GM19328 (cell line): ENCODE results near the gene KNOP1.
"Not testable (repeated sequence)": the region's sequence is repeated elsewhere in the genome, so short reads cannot be mapped to it uniquely, and the experiment has no call there.

Experiments
- ATAC-seq: cut with Tn5 transposase; IDR thresholded peaks from one replicate; pipeline ENCODE4 v1.9.1; 2021; ENCODE audit warnings: mild to moderate bottlenecking, moderate library complexity; ENCODE audit not compliant: unreplicated experiment

Gene KNOP1

DNA sequence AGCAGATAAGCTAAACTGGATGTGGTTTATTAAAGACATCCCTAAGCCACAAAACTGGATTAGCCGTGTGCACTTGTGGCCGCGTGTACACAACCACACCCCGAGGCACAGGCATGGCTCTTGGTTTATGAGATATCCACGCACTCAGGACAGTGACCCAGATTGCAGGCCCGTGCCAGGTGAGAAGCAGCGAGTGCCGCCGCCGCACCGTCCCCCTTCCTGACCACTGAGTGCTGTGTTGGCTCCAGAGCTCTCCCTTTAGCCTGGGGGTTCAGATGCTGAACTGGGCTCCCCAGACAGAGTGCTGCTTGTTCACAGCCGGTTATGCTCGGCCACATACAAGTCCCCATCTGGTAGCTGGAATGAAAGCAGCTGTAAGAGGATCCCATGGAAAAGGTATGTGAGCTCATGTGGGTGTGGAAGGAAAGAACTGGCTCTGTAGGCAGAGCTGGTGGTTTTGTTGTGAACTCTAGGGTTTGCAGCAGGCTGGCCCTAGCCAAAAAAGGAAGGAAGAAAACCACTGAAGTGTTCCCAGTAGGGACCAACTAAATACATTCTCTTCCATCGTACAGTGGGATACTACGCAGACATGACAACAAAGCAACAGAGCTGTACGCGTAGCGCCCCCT lies 29.5 kb downstream of the KNOP1 start:
- ATAC-seq: no peak

- ATAC-seq: no peak
Measured at GRCh38 chr16:19687279-19687678, 30.7 kb downstream of the KNOP1 start.

DNA sequence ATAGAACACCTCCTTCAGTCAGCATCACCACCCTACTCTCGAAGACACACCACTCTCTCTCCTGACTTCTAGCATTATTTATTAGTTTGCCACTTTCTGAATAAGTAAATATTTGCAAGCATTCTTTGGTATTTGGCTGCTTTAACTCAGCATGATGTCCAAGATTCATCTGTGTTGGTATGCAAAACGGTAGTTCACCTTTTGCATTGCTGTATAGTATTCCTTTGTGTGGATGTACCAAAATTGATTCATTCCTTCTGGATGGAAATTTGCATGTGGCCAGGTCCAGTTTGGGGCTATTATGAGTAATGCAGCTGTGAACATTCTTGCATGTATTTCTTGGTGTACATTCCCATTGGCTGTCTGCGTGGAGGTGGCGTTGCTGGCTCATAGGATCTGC lies 32.9 kb downstream of the KNOP1 start:
- ATAC-seq: no peak

DNA sequence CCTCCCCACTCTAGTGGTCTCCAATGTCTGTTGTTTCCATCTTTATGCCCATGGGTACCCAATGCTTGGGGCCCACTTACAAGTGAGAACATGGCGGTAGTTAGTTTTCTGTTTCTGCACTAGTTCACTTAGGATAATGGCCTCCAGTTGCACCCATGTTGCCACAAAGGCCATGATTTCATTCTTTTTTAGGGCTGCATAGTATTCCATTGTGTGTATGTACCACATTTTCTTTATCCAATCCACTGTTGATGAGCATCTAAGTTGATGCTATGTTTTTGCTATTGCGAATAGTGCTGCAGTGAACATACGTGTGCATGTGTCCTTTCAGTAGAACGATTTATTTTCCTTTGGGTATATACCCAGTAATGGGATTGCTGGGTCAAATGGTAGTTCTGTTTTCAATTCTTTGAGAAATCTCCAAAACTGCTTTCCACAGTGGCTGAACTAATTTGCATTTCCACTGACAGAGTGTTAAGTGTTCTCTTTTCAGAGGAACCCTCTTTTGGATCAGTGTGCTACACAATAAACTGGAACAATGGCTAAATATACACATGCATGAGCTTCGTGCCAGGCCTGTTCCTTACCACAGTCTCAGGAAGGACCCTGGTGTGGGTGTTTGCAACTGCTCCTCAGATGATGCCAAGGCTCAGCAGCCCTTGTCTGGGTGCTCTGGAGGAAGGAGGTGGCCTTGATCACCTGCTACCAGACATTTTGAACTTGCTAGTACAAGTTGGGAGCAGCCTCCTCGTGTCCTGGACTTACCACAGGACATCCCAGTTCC lies 34.4 kb downstream of the KNOP1 start:
- no peak for ATAC-seq

GRCh38 chr16:19681637-19682036 lies 36.4 kb downstream of the KNOP1 start:
- no peak for ATAC-seq

DNA sequence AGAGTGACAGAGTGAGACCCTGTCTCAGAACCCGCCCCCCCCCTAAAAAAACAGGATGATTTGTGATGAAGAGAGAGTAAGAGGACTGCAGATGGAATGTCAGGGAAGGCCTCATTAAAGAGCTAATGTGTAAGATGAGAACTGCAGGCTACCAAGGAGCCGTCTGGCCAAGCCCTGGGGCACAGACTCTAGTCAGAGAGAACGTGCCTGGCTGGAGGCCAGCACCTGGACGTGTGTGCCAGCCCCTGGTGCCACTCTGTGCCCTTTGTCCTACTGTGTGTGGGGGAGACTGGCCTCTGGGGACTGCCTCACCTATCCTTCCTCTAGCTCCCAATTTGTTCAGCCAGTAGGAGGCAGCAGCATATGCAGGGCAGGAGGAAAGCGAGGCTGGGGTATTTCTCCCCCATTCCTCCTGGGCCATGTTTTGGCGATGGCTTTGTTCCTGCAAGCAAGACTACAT lies 37.1 kb downstream of the KNOP1 start:
- ATAC-seq: no peak

DNA sequence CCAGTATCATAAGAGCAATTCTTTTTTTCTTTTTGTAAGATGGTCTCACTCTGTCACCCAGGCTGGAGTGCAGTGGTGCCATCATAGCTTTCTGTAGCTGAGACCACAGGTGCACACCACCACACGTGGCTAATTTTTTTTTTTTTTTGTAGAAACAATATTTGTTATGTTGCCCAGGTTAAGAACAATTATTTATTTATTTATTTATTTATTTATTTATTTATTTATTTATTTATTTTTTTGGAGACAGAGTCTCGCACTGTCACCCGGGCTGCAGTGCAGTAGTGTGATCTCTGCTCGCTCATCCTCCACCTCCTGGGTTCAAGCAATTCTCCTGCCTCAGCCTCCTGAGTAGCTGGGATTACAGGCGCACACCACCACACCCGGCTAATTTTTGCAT lies 38.7 kb downstream of the KNOP1 start:
- not testable (repeated sequence) for ATAC-seq

DNA sequence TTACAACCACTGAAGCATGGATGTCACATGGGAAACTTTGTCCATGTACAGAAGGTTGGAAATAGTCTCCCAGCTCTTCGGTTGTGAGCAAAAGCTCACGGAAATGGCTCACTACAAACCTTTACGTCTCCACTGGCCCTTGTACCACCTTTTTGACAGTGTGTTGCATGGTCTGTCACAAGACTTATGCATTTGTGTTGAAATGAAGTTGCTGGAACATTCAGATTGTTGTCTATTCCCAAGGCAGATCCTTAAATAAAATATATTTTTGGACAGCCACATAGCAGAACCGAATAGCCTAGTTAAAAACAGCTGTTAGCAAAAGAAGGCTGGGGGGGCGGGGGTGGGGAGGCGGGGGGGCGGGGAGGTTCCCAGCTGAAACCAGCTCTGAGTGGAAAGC lies 39.2 kb downstream of the KNOP1 start:
- ATAC-seq: no peak

DNA sequence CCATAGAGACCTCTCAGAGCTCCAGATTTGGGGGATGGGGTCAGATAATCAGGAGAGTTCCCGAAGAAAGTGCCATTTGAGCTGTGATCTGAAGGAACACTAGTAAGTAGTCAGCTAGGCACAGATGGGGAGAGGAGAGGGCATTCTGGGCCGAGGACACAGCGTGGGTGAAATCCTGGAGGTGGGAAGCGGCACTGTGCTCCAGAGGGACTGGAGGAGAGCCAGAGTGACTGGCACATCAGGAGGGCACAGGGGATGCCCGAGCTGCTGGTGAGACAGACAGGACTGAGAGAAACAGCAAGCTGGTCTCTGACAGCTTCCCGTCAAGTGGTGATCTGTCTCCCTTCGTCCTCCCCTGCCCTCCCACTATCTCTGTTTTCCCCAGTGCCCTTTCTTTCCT lies 40.6 kb downstream of the KNOP1 start:
- no peak for ATAC-seq

GRCh38 chr16:19674485-19674884 lies 43.5 kb downstream of the KNOP1 start:
- ATAC-seq: no peak

DNA sequence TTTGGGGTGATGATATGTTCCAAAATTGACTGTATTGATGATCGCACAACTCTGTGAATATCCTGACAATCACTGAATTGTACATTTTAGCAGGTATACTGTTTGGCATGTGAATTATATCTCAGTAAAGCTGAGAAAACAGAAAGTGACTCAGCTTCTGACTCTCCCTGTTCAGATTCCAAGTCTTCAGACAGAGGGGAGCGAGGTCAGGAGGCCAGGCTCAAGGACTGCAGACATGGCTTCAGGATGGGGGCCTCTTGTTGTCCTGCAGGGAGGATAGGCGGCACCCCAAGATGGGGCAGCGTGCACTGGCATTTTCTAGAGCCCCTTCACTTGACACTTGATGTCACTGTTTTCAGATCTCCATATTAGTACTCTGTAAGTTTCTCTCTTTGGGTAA lies 45.6 kb downstream of the KNOP1 start:
- ATAC-seq: no peak

GRCh38 chr16:19666477-19666876 lies 51.5 kb downstream of the KNOP1 start:
- ATAC-seq: no peak

DNA sequence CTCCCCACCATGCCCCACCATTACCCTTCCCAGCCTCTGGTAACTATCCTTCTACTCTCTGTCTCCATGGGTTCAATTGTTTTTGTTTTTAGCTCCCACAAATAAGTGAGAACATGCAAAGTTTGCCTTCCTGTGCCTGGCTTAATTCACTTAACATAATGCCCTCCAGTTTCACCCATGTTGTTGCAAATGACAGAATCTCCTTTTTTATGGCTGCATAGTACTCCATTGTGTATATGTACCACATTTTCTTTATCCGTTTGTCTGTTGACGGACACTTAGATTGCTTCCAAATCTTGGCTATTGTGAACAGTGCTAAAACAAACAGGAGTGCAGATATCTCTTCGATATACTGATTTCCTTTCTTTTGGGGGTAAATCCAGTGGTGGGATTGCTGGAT lies 52.7 kb downstream of the KNOP1 start:
- ATAC-seq: not testable (repeated sequence)

GRCh38 chr16:19664166-19664565 lies 53.9 kb downstream of the KNOP1 start:
- ATAC-seq: no peak

DNA sequence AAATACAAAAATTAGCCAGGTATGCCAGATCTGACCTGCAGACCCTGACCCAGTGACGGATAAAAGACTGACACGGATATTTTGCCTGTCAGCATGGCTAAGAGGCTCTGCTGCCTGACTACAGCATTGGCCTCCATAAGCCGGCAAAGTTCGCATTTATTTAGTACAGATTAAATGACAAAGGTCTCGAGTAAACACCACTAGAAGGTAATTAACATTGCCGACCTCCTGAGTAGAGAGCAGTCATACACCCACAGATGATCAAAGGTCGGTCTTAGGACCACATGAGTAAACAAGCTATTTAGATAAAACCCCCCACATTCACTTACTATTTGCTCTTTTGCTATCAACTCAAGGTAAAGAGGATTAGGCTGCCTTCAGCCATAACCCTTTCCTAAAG lies 55.7 kb downstream of the KNOP1 start:
- no peak for ATAC-seq

DNA sequence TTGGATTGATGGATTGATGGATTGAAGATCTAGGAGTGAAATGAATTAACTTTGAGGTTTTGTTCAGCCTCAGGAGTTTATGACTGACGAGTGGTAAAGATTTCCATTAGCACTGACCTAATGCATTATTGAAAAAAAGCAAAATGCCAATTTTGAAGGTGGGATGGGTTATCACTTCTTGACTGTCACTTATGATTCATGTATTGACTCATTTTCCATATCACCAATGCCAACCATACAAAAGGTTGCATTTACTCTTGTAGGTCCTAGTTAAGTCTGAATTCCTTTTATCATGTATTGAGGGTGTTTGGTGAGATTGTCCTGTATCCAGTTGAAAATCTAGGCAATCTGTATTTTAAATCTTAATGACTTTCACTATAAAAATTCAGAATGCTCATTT lies 57.6 kb downstream of the KNOP1 start:
- ATAC-seq: no peak

DNA sequence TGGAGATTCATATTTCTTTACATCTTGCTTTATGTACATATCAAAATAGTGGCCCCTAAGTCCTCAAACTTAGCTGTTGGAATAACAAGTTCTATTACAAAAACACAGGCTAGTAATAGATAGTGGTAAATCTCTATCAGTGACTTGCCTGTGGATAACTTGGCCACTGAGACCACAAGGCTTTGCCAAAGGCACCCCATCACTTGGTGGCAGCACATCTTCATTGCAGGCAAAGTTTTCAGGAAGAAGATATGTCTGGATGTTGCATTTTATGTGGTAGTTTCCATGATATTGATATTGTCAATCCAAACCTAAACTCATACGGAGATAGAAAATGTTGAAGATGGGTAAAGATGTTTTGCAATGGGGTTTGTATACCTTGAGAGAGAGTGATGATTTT lies 58.5 kb downstream of the KNOP1 start:
- ATAC-seq: no peak

DNA sequence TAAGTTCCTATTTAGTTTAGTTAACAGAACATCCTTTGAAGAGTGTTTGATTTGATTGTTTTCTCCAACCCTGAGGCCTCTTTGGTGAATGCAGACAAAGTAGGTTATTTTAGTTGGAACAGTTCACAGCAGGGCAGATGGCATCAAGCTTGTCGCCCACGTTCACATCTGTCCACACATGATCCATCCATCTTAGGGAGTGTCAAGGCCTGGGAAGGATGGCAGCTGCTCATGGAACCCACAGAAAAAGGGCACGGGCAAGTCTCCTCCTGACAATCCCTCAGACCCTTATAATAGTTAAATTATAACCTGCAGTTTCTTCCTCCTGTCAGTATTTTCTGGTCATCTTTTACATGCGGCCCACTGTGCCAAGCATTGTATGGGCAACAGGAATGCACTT lies 60.2 kb downstream of the KNOP1 start:
- ATAC-seq: no peak

DNA sequence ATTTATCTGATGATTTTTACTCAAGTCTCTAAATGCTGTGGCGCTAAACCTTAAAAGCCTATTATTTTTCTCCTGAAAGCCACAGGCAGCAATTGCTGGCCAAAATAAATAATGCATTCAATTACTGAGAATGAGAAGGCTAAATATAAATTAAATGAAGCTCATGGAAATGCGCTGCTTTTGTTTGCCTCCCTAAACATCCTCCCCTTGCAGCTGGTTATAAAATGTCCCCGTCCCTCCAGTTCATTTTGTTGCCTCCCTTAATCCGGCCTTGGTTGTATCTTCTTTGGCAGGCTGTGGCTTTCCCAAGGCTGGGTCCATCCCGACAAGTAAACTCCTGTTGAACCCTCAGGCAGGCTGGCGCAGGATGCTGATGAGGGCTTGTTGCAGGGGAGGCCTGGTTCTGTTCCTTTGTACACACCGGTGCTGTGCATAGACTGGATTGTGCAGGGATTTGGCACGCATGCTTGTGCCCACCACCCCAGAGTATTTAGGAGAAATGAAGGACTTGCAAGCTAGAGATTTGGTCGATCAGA lies 62.7 kb downstream of the KNOP1 start:
- no peak for ATAC-seq

DNA sequence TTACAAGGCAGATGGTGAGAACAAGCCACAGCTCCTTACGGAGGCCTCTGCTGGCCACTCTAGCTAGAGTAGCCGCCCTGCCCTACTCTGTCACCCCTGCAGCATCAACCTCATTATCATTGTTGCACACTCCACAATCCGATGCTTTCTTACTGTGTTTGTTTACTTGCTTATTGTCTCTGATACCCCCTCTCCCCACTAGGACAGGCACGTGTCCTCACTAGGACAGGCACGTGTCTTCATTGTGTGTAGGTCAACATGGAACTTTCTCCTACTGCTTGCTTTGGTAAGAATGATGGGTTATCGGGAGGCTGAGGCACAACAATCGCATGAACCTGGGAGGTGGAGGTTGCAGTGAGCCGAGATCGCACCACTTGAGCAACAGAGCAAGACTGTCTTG lies 63.9 kb downstream of the KNOP1 start:
- ATAC-seq: no peak
